Astrocyte of the cerebellum (primary cell): ENCODE data around the gene ATG5.

Source experiments
- DNase-seq: peaks from one replicate; pipeline ENCODE4 v3.0.0-alpha.2; 2011; ENCODE audit warnings: low read depth
- H3K4me3 ChIP-seq: 2 replicates; pipeline ENCODE4 v1.5.1; 2011; ENCODE audit warnings: mild to moderate bottlenecking, low read depth, low read length, moderate library complexity
- in situ Hi-C: cut with HindIII; loops from 2 replicates; pipeline ENCODE4 v1.10.0; 2017; ENCODE audit warnings: low sequenced_read_pairs
- TF ChIP-seq, protein P1 (sequence below): IDR thresholded peaks from 2 replicates; pipeline ENCODE4 v1.5.1; 2012; ENCODE audit warnings: low read length, low read depth, moderate library complexity, mild to moderate bottlenecking; ENCODE audit errors: missing control alignments

ATG5 gene

DNA sequence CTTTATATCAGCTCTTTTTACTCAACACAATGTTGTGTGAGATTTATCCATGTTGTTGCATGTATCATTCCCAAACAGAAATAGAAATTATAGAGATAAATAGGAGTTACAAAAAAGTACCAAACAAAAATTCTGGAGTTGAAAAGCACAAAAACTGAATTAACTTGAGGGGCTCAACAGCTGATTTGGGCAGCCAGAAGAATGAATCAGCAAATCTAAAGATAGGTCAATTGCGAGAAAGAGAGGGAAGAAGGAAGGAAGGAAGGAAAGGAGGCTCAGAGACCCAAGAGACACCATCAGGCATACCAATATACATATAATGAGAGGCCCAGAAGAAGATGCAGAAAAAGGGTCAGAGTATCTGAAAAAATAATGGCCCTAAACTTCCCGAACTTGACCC, 98.9 kb downstream of the ATG5 start:
- no peak for DNase-seq
- in situ Hi-C loops: no loop called here
- TF ChIP-seq, protein P1, sequence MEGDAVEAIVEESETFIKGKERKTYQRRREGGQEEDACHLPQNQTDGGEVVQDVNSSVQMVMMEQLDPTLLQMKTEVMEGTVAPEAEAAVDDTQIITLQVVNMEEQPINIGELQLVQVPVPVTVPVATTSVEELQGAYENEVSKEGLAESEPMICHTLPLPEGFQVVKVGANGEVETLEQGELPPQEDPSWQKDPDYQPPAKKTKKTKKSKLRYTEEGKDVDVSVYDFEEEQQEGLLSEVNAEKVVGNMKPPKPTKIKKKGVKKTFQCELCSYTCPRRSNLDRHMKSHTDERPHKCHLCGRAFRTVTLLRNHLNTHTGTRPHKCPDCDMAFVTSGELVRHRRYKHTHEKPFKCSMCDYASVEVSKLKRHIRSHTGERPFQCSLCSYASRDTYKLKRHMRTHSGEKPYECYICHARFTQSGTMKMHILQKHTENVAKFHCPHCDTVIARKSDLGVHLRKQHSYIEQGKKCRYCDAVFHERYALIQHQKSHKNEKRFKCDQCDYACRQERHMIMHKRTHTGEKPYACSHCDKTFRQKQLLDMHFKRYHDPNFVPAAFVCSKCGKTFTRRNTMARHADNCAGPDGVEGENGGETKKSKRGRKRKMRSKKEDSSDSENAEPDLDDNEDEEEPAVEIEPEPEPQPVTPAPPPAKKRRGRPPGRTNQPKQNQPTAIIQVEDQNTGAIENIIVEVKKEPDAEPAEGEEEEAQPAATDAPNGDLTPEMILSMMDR: no peak
- no peak overlapping the region for H3K4me3 ChIP-seq

DNA sequence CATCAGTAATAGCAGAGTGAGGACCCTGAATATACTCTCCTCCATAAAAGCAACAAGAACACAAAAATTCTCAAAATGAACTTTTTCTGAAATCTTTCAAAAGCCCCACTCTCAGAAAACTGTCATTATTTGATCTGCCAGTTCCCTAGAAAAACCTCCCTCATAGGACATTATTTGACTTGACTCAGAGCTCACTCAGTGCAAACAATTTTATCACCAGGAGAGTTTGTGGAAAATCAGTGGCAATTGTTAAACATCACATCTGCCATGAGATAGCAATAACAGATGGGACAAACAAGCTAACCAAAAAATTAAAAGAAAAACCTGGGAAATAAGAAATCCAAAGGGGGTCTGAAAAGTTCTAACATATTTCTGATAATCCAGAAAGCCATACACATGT, 100.0 kb downstream of the ATG5 start:
- TF ChIP-seq, protein P1: no peak
- DNase-seq: no peak
- H3K4me3 ChIP-seq: no peak overlapping the region
- in situ Hi-C loops: no loop called here

DNA sequence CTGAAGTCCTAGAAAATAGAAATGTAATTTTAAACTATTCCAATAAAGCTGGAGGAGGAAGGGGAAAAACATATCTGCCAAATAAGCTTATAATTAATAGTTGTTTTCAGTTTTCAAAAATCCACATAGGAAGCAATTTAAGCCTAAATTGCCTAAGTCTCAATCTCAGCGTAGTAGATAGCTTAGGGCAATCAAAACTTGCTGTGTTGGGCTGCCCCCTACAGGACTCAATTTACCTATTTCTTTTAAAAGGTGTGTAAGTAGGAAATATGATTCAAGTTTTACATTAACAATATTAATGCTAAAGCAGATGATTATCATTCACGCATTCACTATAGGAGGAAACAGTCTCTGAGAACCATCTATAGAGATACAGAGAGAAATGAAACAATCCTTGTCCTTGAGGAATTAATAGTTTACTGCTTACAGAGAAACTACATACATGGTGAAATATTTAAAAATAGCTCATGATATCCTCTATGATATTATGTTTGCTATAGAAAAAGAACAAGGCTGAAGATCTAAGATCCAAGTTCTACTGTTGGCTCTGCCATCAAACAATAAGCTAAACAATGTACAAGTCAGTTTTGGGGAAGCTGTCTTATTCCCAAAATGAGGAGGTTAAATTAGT, 102.1 kb downstream of the ATG5 start:
- DNase-seq: peak; percentile 79
- TF ChIP-seq, protein P1: peak; percentile 66
- no peak overlapping the region for H3K4me3 ChIP-seq
- in situ Hi-C loops: no loop called here

GRCh38 chr6:106220485-106220884, 105.1 kb downstream of the ATG5 start:
- in situ Hi-C loops: no loop called here
- TF ChIP-seq, protein P1: no peak
- H3K4me3 ChIP-seq: no peak overlapping the region
- DNase-seq: no peak

GRCh38 chr6:106216527-106216926, 109.0 kb downstream of the ATG5 start:
- no peak for DNase-seq
- no peak overlapping the region for H3K4me3 ChIP-seq
- in situ Hi-C loops: no loop called here
- TF ChIP-seq, protein P1: no peak

DNA sequence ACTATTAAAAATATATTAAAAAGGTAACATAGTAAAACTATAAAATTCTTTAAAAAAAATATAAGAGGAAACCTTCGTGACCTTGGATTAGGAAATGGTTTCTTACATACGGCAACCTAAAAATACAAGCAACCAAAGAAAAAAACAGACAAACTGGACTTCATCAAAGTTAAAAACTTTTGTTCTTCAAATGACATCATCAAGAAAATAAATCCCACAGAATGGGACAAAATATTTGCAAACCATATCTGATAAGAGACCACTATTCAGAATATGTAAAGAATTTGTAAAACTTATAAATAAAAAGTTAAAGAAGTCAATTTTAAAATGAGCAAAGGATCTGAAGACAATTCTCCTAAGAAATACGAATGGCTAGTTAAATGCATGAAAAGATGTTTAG, 110.0 kb downstream of the ATG5 start:
- no peak overlapping the region for H3K4me3 ChIP-seq
- no peak for DNase-seq
- TF ChIP-seq, protein P1: no peak
- in situ Hi-C loops: no loop called here
